ENCODE measurements around the gene DNAJB6.

The DNAJB6 gene

GRCh38 chr7:157431173-157431950 is 94.6 kb downstream of the DNAJB6 start:
- DNase-seq = no peak

- no peak for DNase-seq
These were observed 95.2 kb downstream of the DNAJB6 start for GRCh38 chr7:157431951-157432540.

GRCh38 chr7:157432541-157432956 is 95.7 kb downstream of the DNAJB6 start:
- DNase-seq = peak; percentile 80

GRCh38 chr7:157432957-157433576 is 96.3 kb downstream of the DNAJB6 start:
- peak; percentile 80 for DNase-seq

- DNase-seq = no peak
These were observed 96.8 kb downstream of the DNAJB6 start for GRCh38 chr7:157433628-157434027.

GRCh38 chr7:157434231-157434630 is 97.4 kb downstream of the DNAJB6 start:
- no peak for DNase-seq

GRCh38 chr7:157434701-157435100 is 97.9 kb downstream of the DNAJB6 start:
- DNase-seq = no peak

- DNase-seq = no peak
These were observed 99.3 kb downstream of the DNAJB6 start for GRCh38 chr7:157436076-157436475.

- no peak for DNase-seq
These were observed 100.1 kb downstream of the DNAJB6 start for GRCh38 chr7:157436763-157437480.

GRCh38 chr7:157437519-157438061 is 100.8 kb downstream of the DNAJB6 start:
- DNase-seq = no peak

- DNase-seq = no peak
These were observed 101.6 kb downstream of the DNAJB6 start for GRCh38 chr7:157438121-157439025.

GRCh38 chr7:157439149-157439548 is 102.3 kb downstream of the DNAJB6 start:
- DNase-seq = no peak

GRCh38 chr7:157439761-157440160 is 103.0 kb downstream of the DNAJB6 start:
- no peak for DNase-seq

GRCh38 chr7:157440346-157441022 is 103.7 kb downstream of the DNAJB6 start:
- no peak for DNase-seq

- no peak for DNase-seq
These were observed 104.2 kb downstream of the DNAJB6 start for GRCh38 chr7:157441023-157441399.

- DNase-seq = no peak
These were observed 105.7 kb downstream of the DNAJB6 start for GRCh38 chr7:157442456-157442855.

GRCh38 chr7:157442993-157443831 is 106.4 kb downstream of the DNAJB6 start:
- DNase-seq = no peak

GRCh38 chr7:157444011-157444842 is 107.4 kb downstream of the DNAJB6 start:
- DNase-seq = no peak

- DNase-seq = no peak
These were observed 108.0 kb downstream of the DNAJB6 start for GRCh38 chr7:157444843-157445135.

Data from NCI-H748 treated with DMSO at 0.1 percent for 48 hours (cell line).